ENCODE data around the gene AP2A1.
"Not testable (repeated sequence)": the region's sequence is repeated elsewhere in the genome, so short reads cannot be mapped to it uniquely, and the experiment has no call there.

The AP2A1 gene

GRCh38 chr19:49766930-49767299, at the start of gene AP2A1:
Gene AP2A1, plus strand, starts transcription at chr19:49767001. Its CDS starts 133 bp downstream, at chr19:49767134.
- Histone ChIP-seq H3K27me3 (ENCODE audit: control insufficient read depth in 1 of 2, insufficient read depth in 2 of 2, low read length in 2 of 2) (no peaks in the 10 kb centered on the region), H3K4me3 (ENCODE audit: low read depth in 1 of 2, low read length in 2 of 2) (peak within 1 kb of the TSS; percentile 73 to 90), H3K36me3 (ENCODE audit: control insufficient read depth in 1 of 2, insufficient read depth in 2 of 2, low read length in 2 of 2) (peaks cover 0 to 4% of the 10 kb centered on the region in 2 donors), H3K9ac (ENCODE audit: low read depth in 1 of 2, low read length in 2 of 2) (peak within 1 kb of the TSS; percentile 71 to 77), H3K4me1 (ENCODE audit: control insufficient read depth in 1 of 2, insufficient read depth in 2 of 2, low read length in 2 of 2) (peaks cover 18 to 22% of the 10 kb centered on the region in 2 donors), H3K9me3 (ENCODE audit: control insufficient read depth in 1 of 2, low read length in 2 of 2) (no peaks in the 10 kb centered on the region), H3K27ac (ENCODE audit: low read depth, low read length) (peak within 1 kb of the TSS; percentile 77)

- H3K27ac ChIP-seq (ENCODE audit: low read depth, low read length): no peak overlapping the region
- H3K4me1 ChIP-seq (ENCODE audit: control insufficient read depth in 1 of 2, insufficient read depth in 2 of 2, low read length in 2 of 2): no peaks in the 10 kb centered on the region
- H3K9ac ChIP-seq (ENCODE audit: low read depth in 1 of 2, low read length in 2 of 2): no peak overlapping the region
- H3K9me3 ChIP-seq (ENCODE audit: control insufficient read depth in 1 of 2, low read length in 2 of 2): no peaks in the 10 kb centered on the region
- H3K4me3 ChIP-seq (ENCODE audit: low read depth in 1 of 2, low read length in 2 of 2): no peak overlapping the region
- H3K36me3 ChIP-seq (ENCODE audit: control insufficient read depth in 1 of 2, insufficient read depth in 2 of 2, low read length in 2 of 2): no peaks in the 10 kb centered on the region
- H3K27me3 ChIP-seq (ENCODE audit: control insufficient read depth in 1 of 2, insufficient read depth in 2 of 2, low read length in 2 of 2): no peaks in the 10 kb centered on the region
Measured at GRCh38 chr19:49718511-49718910, 48.3 kb upstream of the AP2A1 start.

- Histone ChIP-seq H3K27me3 (ENCODE audit: control insufficient read depth in 1 of 2, insufficient read depth in 2 of 2, low read length in 2 of 2) (no peaks in the 10 kb centered on the region), H3K9ac (ENCODE audit: low read depth in 1 of 2, low read length in 2 of 2) (no peak overlapping the region), H3K36me3 (ENCODE audit: control insufficient read depth in 1 of 2, insufficient read depth in 2 of 2, low read length in 2 of 2) (no peaks in the 10 kb centered on the region), H3K9me3 (ENCODE audit: control insufficient read depth in 1 of 2, low read length in 2 of 2) (no peaks in the 10 kb centered on the region), H3K4me1 (ENCODE audit: control insufficient read depth in 1 of 2, insufficient read depth in 2 of 2, low read length in 2 of 2) (no peaks in the 10 kb centered on the region), H3K4me3 (ENCODE audit: low read depth in 1 of 2, low read length in 2 of 2) (no peak overlapping the region), H3K27ac (ENCODE audit: low read depth, low read length) (no peak overlapping the region)
Measured at GRCh38 chr19:49718991-49719390, 47.8 kb upstream of the AP2A1 start.

GRCh38 chr19:49719420-49719819, 47.4 kb upstream of the AP2A1 start:
- not testable (repeated sequence) for H3K4me3 ChIP-seq (ENCODE audit: low read depth in 1 of 2, low read length in 2 of 2); H3K9ac ChIP-seq (ENCODE audit: low read depth in 1 of 2, low read length in 2 of 2); H3K36me3 ChIP-seq (ENCODE audit: control insufficient read depth in 1 of 2, insufficient read depth in 2 of 2, low read length in 2 of 2); H3K9me3 ChIP-seq (ENCODE audit: control insufficient read depth in 1 of 2, low read length in 2 of 2); H3K4me1 ChIP-seq (ENCODE audit: control insufficient read depth in 1 of 2, insufficient read depth in 2 of 2, low read length in 2 of 2); H3K27ac ChIP-seq (ENCODE audit: low read depth, low read length); H3K27me3 ChIP-seq (ENCODE audit: control insufficient read depth in 1 of 2, insufficient read depth in 2 of 2, low read length in 2 of 2)

- H3K4me1 ChIP-seq (ENCODE audit: control insufficient read depth in 1 of 2, insufficient read depth in 2 of 2, low read length in 2 of 2): no peaks in the 10 kb centered on the region
- H3K27me3 ChIP-seq (ENCODE audit: control insufficient read depth in 1 of 2, insufficient read depth in 2 of 2, low read length in 2 of 2): no peaks in the 10 kb centered on the region
- H3K27ac ChIP-seq (ENCODE audit: low read depth, low read length): no peak overlapping the region
- H3K4me3 ChIP-seq (ENCODE audit: low read depth in 1 of 2, low read length in 2 of 2): no peak overlapping the region
- no peaks in the 10 kb centered on the region for H3K36me3 ChIP-seq (ENCODE audit: control insufficient read depth in 1 of 2, insufficient read depth in 2 of 2, low read length in 2 of 2)
- no peaks in the 10 kb centered on the region for H3K9me3 ChIP-seq (ENCODE audit: control insufficient read depth in 1 of 2, low read length in 2 of 2)
- no peak overlapping the region for H3K9ac ChIP-seq (ENCODE audit: low read depth in 1 of 2, low read length in 2 of 2)
Measured at GRCh38 chr19:49727217-49728030, 39.4 kb upstream of the AP2A1 start.

- Histone ChIP-seq H3K4me3 (ENCODE audit: low read depth in 1 of 2, low read length in 2 of 2) (no peak overlapping the region), H3K9ac (ENCODE audit: low read depth in 1 of 2, low read length in 2 of 2) (no peak overlapping the region), H3K27ac (ENCODE audit: low read depth, low read length) (no peak overlapping the region), H3K36me3 (ENCODE audit: control insufficient read depth in 1 of 2, insufficient read depth in 2 of 2, low read length in 2 of 2) (no peaks in the 10 kb centered on the region), H3K4me1 (ENCODE audit: control insufficient read depth in 1 of 2, insufficient read depth in 2 of 2, low read length in 2 of 2) (no peaks in the 10 kb centered on the region), H3K27me3 (ENCODE audit: control insufficient read depth in 1 of 2, insufficient read depth in 2 of 2, low read length in 2 of 2) (no peaks in the 10 kb centered on the region), H3K9me3 (ENCODE audit: control insufficient read depth in 1 of 2, low read length in 2 of 2) (no peaks in the 10 kb centered on the region)
Measured at GRCh38 chr19:49730166-49730565, 36.6 kb upstream of the AP2A1 start.

- Histone ChIP-seq H3K4me3 (ENCODE audit: low read depth in 1 of 2, low read length in 2 of 2) (no peak overlapping the region), H3K9ac (ENCODE audit: low read depth in 1 of 2, low read length in 2 of 2) (no peak overlapping the region), H3K4me1 (ENCODE audit: control insufficient read depth in 1 of 2, insufficient read depth in 2 of 2, low read length in 2 of 2) (no peaks in the 10 kb centered on the region), H3K27me3 (ENCODE audit: control insufficient read depth in 1 of 2, insufficient read depth in 2 of 2, low read length in 2 of 2) (no peaks in the 10 kb centered on the region), H3K36me3 (ENCODE audit: control insufficient read depth in 1 of 2, insufficient read depth in 2 of 2, low read length in 2 of 2) (no peaks in the 10 kb centered on the region), H3K9me3 (ENCODE audit: control insufficient read depth in 1 of 2, low read length in 2 of 2) (no peaks in the 10 kb centered on the region), H3K27ac (ENCODE audit: low read depth, low read length) (no peak overlapping the region)
Measured at GRCh38 chr19:49738268-49738667, 28.5 kb upstream of the AP2A1 start.

GRCh38 chr19:49739098-49739497, 27.7 kb upstream of the AP2A1 start:
- no peaks in the 10 kb centered on the region for H3K9me3 ChIP-seq (ENCODE audit: control insufficient read depth in 1 of 2, low read length in 2 of 2)
- no peak overlapping the region for H3K27ac ChIP-seq (ENCODE audit: low read depth, low read length)
- no peak overlapping the region for H3K4me3 ChIP-seq (ENCODE audit: low read depth in 1 of 2, low read length in 2 of 2)
- H3K4me1 ChIP-seq (ENCODE audit: control insufficient read depth in 1 of 2, insufficient read depth in 2 of 2, low read length in 2 of 2): no peaks in the 10 kb centered on the region
- H3K9ac ChIP-seq (ENCODE audit: low read depth in 1 of 2, low read length in 2 of 2): no peak overlapping the region
- H3K36me3 ChIP-seq (ENCODE audit: control insufficient read depth in 1 of 2, insufficient read depth in 2 of 2, low read length in 2 of 2): no peaks in the 10 kb centered on the region
- H3K27me3 ChIP-seq (ENCODE audit: control insufficient read depth in 1 of 2, insufficient read depth in 2 of 2, low read length in 2 of 2): no peaks in the 10 kb centered on the region

- H3K4me1 ChIP-seq (ENCODE audit: control insufficient read depth in 1 of 2, insufficient read depth in 2 of 2, low read length in 2 of 2): no peaks in the 10 kb centered on the region
- no peaks in the 10 kb centered on the region for H3K36me3 ChIP-seq (ENCODE audit: control insufficient read depth in 1 of 2, insufficient read depth in 2 of 2, low read length in 2 of 2)
- H3K27me3 ChIP-seq (ENCODE audit: control insufficient read depth in 1 of 2, insufficient read depth in 2 of 2, low read length in 2 of 2): no peaks in the 10 kb centered on the region
- H3K9ac ChIP-seq (ENCODE audit: low read depth in 1 of 2, low read length in 2 of 2): no peak overlapping the region
- H3K9me3 ChIP-seq (ENCODE audit: control insufficient read depth in 1 of 2, low read length in 2 of 2): no peaks in the 10 kb centered on the region
- no peak overlapping the region for H3K4me3 ChIP-seq (ENCODE audit: low read depth in 1 of 2, low read length in 2 of 2)
- no peak overlapping the region for H3K27ac ChIP-seq (ENCODE audit: low read depth, low read length)
Measured at GRCh38 chr19:49739933-49740332, 26.9 kb upstream of the AP2A1 start.

- Histone ChIP-seq H3K9me3 (ENCODE audit: control insufficient read depth in 1 of 2, low read length in 2 of 2) (no peaks in the 10 kb centered on the region), H3K9ac (ENCODE audit: low read depth in 1 of 2, low read length in 2 of 2) (no peak overlapping the region), H3K4me1 (ENCODE audit: control insufficient read depth in 1 of 2, insufficient read depth in 2 of 2, low read length in 2 of 2) (no peaks in the 10 kb centered on the region), H3K4me3 (ENCODE audit: low read depth in 1 of 2, low read length in 2 of 2) (no peak overlapping the region), H3K36me3 (ENCODE audit: control insufficient read depth in 1 of 2, insufficient read depth in 2 of 2, low read length in 2 of 2) (no peaks in the 10 kb centered on the region), H3K27me3 (ENCODE audit: control insufficient read depth in 1 of 2, insufficient read depth in 2 of 2, low read length in 2 of 2) (no peaks in the 10 kb centered on the region), H3K27ac (ENCODE audit: low read depth, low read length) (no peak overlapping the region)
Measured at GRCh38 chr19:49741210-49741844, 25.5 kb upstream of the AP2A1 start.

Measured in duodenal mucosa (tissue), 2 donors.